ENCODE results near the gene XYLT2.

The XYLT2 gene

DNA sequence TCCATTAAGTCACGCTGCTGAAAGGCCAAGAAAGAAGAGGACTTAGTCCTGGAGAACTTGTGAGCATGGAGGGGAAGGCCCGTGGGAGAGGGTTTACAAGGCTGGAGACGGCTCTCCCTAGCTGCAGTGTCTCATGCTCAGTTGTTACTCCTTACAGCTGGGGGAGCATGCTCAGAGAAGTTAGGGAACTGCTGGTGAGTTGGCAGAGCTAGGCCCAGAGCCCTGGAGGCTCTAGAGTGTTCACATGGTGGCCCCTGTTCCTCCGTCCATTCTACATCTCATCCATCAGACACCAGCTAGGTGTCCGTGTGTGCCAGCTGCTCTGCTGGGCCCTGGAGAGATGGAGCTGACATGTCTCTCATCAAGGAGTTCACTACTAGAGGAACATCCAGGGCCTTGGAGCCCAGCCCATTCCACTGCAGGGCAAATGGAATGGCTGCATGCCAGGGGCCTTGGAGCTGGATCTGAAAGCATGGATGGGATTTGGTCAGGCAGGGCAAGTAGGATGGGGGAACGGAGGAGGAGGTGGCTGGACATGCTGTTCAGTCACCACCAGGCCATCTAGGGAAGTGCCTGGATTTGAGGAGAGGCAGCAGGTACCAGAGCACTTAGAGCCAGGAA, 6.3 kb downstream of the XYLT2 start:
- DNase-seq = no peak

DNA sequence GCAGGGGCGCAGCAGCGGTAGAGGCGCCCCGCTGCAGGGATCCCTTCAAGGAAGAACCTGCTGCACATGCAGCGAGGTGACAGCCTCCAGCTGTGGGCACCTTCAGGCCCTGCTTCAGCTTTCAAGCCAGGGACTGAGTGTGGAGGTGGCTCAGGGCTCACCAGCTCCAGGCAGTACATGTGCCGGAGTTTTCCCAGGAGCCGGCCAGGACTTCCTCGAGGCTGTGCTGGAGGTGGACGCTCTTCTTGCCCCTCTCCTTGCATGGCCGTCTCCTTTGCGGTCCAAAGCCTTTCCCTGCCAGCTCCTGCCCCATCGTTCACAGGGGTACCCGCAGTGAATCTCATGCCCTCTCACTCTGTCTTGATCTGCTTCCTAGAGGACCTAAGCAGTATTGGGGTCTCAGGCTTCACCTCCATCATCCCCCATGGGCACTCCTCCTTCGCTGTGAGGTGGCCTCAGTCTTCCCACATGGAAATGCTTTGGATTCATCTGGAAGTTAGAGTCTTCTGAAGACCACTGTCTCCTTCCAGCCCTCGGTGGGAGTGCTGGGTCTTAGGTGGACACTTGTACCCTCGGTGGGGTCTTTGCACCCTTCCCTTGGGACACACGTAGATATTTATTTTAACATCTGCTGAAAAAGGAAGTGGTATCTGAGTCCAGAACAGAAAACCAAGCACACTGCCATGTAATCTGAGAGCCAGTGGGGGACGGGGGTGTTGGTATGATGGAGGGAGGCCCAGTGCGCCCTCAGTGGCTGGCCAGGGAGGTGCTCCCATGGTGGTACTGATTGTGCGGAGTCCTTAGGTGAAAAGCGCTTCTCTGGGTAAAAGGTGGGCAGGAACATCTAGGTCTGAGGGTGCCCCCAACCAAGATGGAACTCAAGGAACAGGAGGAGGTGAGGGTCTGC, 7.0 kb downstream of the XYLT2 start:
- DNase-seq = no peak

GRCh38 chr17:50353600-50354195, 7.8 kb downstream of the XYLT2 start:
- DNase-seq = no peak

DNA sequence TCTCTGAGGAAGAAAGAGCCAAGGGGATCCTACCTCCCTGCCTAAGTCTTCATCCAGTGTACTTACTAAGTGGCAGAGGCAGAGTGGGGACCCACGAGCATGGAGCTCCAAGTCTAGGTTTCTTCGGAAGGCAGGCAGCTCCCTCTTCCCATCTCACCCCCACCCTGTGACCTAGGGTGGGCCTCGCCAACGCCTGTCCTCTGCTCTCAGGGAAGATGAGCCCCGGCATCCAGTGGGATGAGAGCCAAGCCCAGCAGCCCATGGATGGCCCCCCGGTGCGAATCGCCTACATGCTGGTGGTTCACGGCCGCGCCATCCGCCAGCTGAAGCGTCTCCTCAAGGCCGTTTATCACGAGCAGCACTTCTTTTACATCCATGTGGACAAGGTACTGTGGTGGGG, 8.3 kb downstream of the XYLT2 start:
- DNase-seq = no peak

DNA sequence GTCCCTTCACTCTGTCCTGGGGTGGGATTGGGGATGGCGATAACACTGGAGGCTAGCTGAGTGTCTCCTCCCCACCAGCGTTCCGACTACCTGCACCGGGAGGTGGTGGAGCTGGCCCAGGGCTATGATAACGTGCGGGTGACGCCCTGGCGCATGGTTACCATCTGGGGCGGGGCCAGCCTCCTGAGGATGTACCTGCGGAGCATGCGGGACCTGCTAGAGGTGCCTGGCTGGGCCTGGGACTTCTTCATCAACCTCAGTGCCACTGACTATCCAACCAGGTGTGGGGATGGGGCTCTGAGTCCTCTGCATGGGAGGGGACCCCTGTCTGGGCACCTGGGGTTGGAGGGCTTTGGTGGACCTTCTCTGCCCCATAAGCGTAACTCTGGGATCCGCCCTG, 8.8 kb downstream of the XYLT2 start:
- no peak for DNase-seq

DNA sequence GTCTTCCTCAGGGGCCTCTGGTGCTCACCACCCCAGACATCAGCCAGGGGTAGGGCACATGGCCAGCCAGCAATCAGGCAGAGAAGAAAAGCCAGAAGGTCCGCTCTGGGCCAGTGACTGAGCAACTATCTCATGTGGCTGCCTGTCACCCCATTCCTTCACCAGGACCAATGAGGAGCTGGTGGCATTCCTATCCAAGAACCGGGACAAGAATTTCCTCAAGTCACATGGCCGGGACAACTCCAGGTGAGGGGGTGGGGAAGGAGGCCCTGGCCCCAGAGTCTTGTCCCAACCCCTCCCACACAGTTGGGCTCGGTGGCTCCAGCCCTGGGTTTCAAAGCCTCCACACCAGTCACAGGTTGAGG, 9.4 kb downstream of the XYLT2 start:
- DNase-seq = no peak

DNA sequence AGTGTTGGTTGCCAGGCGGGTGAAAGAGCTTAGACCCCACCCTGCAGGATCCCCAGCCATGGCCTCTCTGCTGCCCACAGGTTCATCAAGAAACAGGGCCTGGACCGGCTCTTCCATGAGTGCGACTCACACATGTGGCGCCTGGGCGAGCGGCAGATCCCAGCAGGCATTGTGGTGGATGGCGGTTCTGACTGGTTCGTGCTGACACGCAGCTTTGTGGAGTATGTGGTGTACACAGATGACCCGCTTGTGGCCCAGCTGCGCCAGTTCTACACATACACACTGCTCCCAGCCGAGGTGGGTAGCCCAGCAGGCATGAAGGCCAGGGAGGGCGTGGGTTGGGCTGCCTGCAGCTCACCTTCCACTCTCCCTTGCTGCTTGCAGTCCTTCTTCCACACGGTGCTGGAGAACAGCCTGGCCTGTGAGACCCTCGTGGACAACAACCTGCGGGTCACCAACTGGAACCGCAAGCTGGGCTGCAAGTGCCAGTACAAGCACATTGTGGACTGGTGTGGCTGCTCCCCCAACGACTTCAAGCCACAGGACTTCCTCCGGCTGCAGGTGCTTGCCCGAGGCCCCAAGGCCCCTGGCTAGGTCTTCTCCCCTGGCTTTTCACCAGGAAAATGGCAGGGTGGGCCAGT, 9.9 kb downstream of the XYLT2 start:
- no peak for DNase-seq

DNA sequence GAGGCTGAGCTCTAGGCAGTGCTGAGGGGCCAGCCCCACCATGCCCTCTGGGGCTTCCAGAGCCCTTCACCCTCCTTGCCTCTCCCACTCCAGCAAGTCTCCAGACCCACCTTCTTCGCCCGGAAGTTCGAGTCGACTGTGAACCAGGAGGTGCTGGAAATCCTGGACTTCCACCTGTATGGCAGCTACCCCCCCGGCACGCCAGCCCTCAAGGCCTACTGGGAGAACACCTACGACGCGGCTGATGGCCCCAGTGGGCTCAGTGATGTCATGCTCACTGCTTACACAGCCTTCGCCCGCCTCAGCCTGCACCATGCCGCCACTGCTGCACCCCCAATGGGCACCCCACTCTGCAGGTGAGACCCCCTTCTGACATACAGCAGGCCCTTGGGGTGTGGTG, 10.5 kb downstream of the XYLT2 start:
- DNase-seq = no peak

DNA sequence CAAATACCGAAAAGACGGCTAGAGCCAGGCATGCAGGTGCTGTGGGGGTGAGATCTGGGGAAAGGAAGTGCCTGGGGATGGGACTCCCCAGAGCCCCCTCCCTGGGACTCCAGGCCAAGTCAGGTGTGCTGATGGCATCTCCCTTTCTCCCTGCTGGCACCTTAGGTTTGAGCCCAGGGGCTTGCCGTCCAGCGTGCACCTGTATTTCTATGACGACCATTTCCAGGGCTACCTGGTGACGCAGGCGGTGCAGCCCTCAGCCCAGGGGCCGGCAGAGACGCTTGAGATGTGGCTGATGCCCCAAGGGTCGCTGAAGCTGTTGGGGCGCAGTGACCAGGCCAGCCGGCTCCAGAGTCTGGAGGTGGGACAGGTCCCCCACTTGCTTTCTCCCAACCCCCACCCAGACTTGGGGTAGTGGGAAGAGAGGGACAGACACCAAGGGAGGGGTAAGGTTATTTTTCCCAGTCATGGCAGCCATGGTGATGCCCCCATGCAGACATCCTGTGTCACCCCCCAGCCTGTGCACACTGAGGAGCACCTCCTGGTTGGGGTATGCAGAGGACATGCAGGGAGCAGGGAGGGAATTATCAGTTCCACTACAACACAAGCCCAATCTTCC, 11.1 kb downstream of the XYLT2 start:
- no peak for DNase-seq

- no peak for DNase-seq
These were observed 12.3 kb downstream of the XYLT2 start for GRCh38 chr17:50358177-50358576.

DNA sequence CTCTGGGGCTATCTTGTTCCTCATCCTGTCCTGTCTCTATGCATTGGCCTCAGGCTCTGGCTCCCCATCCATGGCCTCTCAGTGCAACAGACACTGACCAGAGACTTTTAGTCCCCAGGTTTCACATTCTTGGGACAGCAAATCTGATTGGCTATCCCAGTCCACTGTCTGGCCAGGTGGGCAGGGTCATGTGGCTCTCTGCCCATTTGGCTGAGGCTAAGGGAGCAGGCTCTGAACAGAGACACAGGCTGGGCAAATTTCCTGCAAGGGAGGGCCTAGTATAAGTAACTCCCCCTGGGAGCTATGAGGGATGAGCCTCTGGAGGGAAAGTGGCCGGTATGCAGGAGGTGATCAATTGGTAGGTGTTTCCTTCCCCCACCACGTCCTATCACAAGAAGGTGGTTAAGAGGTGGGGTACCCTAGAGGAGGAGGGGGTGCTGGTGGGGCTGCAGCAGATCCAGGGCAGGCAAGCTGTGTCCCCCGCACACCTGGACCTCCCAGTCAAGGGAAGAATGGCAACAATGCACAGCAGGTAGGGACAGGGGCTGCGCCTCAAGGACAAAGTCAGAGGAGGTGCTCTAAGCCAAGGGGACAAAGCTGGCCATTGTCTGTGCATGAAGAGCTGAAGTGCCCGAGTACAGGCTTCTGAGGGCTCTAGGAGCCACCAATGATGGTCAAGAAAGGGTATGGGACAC, 13.2 kb downstream of the XYLT2 start:
- no peak for DNase-seq

DNA sequence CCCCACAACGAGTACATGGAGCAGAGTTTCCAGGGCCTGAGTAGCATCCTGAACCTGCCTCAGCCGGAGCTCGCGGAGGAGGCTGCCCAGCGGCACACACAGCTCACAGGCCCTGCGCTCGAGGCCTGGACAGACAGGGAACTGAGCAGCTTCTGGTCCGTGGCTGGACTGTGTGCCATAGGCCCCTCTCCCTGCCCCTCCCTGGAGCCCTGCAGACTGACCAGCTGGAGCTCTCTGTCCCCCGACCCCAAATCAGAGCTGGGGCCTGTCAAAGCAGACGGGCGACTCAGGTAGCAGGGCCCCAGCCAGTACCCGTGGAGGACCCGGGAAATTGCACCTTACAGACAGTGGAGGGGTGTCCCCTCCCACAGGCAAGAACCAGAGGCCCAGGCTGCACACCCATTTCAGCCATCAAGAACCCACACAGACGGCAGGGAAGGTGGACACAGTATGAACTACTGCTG, 14.1 kb downstream of the XYLT2 start:
- DNase-seq = no peak

GRCh38 chr17:50360486-50361115, 14.7 kb downstream of the XYLT2 start:
- no peak for DNase-seq

DNA sequence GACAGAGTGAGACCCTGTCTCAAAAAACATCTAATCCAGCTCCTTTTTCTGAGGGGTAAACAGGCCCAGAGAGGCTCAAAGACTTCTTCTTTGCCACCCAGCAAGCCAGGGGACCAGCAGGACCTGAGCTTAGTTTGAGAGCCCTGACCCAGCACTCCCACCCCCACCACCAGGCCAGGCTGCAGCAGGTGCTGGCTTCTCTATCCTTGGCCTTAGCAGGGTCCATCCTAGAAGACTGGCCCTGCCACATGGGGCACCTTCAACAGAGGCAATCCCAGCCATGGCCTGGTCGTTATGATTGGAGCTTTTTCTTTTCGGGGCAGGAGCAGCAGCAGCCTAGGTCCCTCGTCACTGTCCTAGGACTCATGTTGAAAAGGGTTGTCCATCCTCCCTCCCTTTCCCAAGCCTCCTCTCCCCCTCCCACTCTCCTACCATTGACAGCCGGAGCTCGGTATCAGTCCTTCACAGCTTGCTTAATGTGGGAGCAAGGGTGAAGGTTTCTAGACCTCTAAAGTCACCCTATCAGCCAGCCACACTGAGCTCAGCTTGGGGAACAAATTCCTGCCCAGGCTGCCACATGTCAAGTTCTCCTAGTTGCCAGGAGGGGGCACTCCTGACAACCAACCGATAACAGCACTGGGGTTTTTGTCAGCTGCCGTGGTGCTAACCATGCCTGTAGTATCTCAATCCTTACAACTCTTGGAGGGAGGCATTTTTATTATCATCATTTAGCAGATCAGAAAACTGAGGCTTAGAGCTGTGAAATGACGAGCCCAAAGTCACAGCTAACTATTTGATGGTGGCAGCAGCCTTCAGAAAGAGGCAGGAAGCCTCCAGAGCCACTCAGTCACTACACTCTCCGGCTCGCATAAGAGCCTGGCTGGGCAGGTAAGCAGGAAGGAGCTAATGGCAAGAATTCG, 15.9 kb downstream of the XYLT2 start:
- peak; percentile 72 for DNase-seq

DNA sequence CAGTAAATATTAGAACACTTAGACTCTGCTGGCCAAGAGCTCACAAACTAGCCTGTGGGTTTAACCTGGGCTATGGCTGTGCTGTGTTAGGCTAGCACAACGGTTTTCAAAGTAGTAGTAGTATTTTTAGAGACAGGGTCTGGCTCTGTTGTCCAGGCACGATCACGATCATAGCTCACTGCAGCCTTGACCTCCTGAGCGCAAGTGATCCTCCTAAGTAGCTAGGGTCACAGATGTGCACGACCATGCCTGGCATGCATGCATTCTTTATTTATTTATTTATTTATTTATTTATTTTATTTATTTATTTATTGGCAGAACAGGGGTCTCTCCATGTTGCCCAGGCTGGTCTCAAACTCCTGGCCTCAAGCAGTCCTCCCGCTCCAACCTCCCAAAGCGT, 16.7 kb downstream of the XYLT2 start:
- DNase-seq = no peak

DNA sequence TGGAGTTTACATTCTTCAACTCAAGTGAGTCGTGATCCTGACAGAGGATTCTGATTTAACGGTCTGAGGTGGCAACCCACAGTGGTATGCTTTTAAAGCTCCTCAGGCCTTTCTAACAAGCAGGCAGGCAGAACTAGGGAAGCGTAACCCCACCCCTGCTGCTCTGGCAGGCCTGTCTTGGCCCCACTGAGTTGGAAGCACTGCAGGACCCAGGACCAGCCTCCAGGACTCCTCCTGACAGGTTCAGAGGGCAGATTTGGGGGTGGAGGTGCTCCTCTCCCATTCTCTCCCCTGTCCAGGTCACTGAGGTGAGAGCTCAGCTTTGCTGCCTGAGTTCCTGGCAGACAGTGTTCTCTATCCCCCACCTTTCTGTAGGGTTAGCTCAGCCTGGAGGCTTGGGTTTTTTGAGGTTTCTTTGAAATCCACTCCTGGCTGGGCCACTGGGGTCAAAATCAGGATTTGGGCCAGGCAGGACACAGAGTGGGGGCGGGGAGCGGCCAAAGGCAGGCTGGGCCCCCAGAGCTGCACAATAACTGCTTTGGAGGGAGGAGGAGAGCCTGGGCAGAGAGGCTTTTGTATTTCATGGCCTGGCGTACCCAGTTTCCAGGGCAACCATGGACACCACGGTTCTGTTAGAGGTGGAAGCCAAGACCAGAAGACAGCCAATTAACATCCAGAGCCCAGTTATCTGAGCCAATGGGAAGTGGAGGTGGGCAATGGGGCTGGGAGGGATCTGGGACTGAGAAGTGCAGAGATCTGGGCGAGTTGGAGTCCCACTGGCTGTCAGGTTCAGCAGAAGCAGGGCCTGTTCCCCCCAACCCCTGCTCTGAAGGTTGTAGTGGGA, 17.5 kb downstream of the XYLT2 start:
- DNase-seq = no peak

DNA sequence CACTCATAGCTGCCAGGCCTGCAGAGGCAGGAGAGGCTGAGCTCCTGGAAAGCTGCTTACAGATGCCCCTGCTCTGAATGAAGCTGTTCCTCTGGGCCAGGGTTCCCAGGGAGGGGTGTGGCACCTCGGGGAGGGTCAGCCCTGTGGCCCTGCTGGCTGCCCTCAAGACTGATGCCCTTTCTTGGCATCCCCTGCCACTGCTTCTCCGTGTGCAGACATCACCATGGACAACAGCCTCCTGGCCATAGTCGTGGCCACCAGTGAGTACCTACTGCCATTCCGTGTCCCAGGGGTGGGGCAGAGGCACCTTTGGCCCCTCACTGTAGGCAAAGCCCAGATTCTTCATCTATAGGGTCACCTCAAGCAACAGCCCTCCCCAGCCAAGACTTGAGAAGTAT, 18.1 kb downstream of the XYLT2 start:
- no peak for DNase-seq

GRCh38 chr17:50364715-50365114, 18.8 kb downstream of the XYLT2 start:
- no peak for DNase-seq

DNA sequence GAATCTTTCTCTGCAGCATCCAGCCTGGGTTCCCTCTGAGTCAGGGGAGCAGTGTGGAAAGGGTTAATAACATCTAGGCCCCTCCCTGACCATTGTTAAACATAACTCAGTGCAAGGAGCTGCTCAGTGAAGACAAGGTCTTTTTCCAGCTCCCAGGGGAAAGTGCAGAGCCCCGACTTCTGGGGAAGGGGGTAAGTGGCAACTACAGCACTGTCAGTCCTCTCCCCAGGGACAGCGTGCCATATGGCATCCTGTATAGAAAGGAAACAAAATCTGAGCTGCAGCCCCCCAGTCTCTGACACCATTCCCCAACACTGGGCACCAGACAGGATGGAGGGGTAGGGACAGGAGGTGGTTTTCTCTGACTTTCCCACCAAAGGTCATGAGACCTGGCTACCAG, 19.2 kb downstream of the XYLT2 start:
- no peak for DNase-seq
